ENCODE results near the gene ITGA8. TPM values are rescaled to one million over a fixed set of nuclear protein-coding genes. Genes with fewer than 3 reads are reported as not detected.
"Not testable (repeated sequence)": the region's sequence is repeated elsewhere in the genome, so short reads cannot be mapped to it uniquely, and the experiment has no call there.

The ITGA8 gene
- total RNA-seq = not detected

DNA sequence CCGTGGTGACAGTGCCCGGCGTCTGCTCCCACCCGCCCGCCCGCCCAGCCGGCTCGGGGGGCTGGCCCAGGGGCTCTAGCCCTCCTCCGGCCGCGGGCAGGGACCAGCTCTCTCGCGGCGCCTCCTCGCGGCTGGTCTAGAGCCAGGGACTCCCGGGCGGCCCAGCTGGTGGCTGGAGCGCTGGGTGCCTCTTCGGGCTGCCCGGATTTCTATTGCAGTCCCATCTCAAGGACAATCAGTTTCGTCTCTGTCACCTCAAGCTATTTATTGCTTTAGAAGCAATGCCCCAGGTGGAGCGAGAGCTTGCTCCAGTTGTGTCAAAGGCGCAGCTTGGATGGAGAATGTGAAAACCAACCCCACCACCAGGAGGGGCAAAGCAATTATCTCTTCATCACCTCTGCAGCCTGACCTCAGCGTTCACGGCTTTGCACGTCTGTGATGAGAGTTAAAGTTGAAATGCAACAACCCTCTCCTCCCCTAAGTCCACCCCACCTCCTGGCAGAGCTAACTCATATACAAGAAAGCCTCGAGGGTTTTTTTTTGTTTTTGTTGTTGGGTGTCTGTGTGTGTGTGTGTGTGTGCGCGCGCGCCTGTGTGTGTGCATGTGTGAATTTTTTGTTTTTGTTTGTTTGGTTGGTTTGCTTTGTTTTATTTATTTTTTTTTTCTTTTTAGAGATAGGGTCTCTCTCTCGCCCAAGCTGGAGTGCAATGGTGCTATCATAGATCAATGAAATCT lies at the start of gene ITGA8:
Gene ITGA8, minus strand, starts transcription at position 24 of the 736 bp plus-strand sequence. CDS start 151 bp downstream, outside the sequence.
- H3K9me3 Mint-ChIP-seq = no peaks in the 10 kb centered on the region
- H3K27me3 Mint-ChIP-seq = peaks cover 46% of the 10 kb centered on the region
- no peaks in the 10 kb centered on the region for H3K4me1 Mint-ChIP-seq
- peak; percentile 7 for DNase-seq
- CTCF ChIA-PET = no interaction called here
- POLR2A ChIA-PET = no interaction called here
- no peak within 1 kb of the TSS for H3K27ac Mint-ChIP-seq
- H3K4me3 Mint-ChIP-seq = no peak within 1 kb of the TSS
- H3K36me3 Mint-ChIP-seq (ENCODE audit: low read depth) = no peaks in the 10 kb centered on the region

DNA sequence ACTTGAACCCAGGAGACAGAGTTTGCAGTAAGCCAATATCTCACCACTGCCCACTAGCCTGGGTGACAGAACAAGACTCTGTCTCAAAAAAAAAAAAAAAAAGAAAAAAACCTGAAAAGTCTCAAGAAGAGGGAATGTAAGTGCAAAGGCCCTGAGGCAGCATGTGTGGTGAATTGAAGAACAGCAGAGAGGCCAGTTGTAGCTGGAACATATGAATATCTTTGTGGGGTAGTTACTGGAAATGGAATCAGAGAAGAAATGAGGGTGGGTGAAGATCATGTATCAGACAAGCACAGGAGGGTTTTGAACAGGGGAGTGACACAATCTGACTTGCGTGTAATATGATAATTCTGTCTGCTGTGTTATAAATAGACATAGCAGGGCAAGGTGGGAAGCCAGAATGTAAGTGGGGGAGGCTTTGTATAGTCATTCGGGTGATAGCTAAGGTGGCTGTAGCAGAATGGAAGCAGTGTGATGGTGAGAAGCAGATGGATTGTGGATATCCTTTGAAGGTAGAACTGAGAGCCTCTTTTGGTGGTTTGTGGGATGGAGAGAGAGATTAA lies 45.3 kb upstream of the ITGA8 start:
- CTCF ChIA-PET = no interaction called here
- H3K36me3 Mint-ChIP-seq (ENCODE audit: low read depth) = peaks cover 5% of the 10 kb centered on the region

DNA sequence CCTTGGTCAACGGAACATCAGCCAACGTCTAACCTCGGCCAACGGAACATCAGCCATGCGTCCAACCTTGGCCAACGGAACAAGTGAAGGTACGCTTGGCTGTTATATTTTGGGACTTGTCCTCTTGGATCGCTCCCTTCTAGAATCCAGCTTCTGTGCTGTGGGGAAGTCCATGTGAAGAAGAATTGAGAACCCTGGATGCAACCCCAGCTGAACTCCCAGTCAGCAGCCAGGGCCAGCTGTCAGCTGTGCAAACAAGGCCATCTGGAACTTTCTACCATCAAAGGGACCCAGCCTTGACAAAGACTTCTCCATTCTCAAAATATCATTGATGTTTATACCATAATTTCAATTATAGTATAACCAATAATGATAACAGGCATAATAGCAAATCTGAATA lies 43.3 kb upstream of the ITGA8 start:
- H3K27ac Mint-ChIP-seq = no peak overlapping the region
- CTCF ChIA-PET = no interaction called here

More for the DNA sequence above, 45.3 kb upstream of the ITGA8 start:
- no peak for DNase-seq
- POLR2A ChIA-PET = no interaction called here
- H3K27ac Mint-ChIP-seq = no peak overlapping the region
- H3K4me3 Mint-ChIP-seq = no peak overlapping the region
- H3K9me3 Mint-ChIP-seq = peaks cover 5% of the 10 kb centered on the region
- no peaks in the 10 kb centered on the region for H3K4me1 Mint-ChIP-seq
- H3K27me3 Mint-ChIP-seq = no peaks in the 10 kb centered on the region

DNA sequence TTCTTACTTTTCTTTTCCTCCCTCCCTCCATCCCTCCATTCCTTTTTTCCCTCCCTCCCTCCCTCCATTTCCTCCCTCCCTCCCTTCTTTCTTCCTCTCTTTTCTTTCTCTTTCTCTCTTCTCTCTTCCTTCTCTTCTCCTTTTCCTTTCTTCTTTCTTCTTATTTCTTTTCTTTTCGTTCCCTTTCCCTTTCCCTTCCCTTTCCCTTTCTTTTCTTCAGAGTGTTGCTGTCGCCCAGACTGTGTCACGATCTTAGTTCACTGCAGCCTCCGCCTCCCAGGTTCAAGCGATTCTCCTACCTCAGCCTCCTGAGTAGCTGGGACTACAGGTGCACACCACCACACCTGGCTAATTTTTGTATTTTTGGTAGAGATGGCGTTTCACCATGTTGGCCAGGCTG lies 42.5 kb upstream of the ITGA8 start:
- POLR2A ChIA-PET; H3K9me3 Mint-ChIP-seq; H3K36me3 Mint-ChIP-seq (ENCODE audit: low read depth); CTCF ChIA-PET; DNase-seq; H3K4me3 Mint-ChIP-seq; H3K27ac Mint-ChIP-seq; H3K4me1 Mint-ChIP-seq; H3K27me3 Mint-ChIP-seq: not testable (repeated sequence)

More for the DNA sequence above, 43.3 kb upstream of the ITGA8 start:
- DNase-seq = no peak
- POLR2A ChIA-PET = no interaction called here
- Mint-ChIP-seq H3K36me3 (ENCODE audit: low read depth) (no peaks in the 10 kb centered on the region), H3K27me3 (peaks cover 5% of the 10 kb centered on the region), H3K4me3 (no peak overlapping the region), H3K4me1 (no peaks in the 10 kb centered on the region), H3K9me3 (peaks cover 5% of the 10 kb centered on the region)

DNA sequence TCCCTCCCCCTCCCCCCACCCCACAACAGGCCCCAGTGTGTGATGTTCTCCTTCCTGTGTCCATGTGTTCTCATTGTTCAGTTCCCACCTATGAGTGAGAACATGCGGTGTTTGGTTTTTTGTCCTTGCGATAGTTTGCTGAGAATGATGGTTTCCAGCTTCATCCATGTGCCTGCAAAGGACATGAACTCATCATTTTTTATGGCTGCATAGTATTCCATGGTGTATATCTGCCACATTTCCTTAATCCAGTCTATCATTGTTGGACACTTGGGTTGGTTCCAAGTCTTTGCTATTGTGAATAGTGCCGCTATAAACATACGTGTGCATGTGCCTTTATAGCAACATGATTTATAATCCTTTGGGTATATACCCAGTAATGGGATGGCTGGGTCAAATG lies 41.5 kb upstream of the ITGA8 start:
- H3K4me1 Mint-ChIP-seq; H3K27ac Mint-ChIP-seq; H3K4me3 Mint-ChIP-seq; CTCF ChIA-PET; H3K9me3 Mint-ChIP-seq; H3K36me3 Mint-ChIP-seq (ENCODE audit: low read depth); DNase-seq; POLR2A ChIA-PET: not testable (repeated sequence)
- peaks cover 11% of the 10 kb centered on the region for H3K27me3 Mint-ChIP-seq

DNA sequence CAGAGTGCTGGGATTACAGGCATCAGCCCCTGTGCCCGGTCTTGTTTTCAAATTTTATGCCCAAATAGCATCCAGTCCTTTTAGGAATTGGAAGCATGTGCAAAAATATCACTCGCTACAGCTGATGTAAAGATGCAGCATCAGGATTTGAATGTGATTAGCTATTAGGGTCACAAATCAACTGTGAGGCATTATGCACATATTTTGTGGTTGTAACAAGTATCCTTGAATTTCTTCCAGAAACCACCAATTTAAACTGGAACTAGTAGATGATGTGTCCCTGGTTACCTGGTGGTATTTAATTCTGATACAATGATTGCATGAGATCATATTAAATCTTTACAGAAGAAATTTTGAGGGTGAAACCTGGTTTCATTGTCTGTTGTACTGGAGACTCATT lies 41.0 kb upstream of the ITGA8 start:
- POLR2A ChIA-PET = no interaction called here

DNA sequence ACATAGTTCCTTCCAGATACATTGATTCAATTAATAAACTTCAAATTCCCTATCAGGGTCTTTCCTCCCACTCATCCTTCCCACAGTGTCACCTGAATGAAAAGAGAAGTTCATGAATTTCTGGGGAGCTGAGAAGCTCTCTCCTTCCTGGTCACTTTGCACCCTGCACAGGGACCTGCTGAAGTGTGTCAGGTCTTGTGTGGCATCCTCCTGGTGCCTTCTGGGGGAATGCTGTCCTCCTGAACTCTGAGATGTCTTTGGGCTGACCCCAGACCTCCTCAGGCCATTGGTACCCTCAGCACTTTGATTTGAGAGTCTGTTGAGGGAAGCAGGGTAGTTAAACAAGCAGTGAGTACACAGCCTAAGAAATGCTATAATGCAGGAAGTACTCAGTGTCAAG lies 39.5 kb upstream of the ITGA8 start:
- DNase-seq = no peak
- POLR2A ChIA-PET = no interaction called here
- no peaks in the 10 kb centered on the region for H3K36me3 Mint-ChIP-seq (ENCODE audit: low read depth)
- CTCF ChIA-PET = no interaction called here
- no peaks in the 10 kb centered on the region for H3K4me1 Mint-ChIP-seq
- peaks cover 19% of the 10 kb centered on the region for H3K27me3 Mint-ChIP-seq
- H3K9me3 Mint-ChIP-seq = peaks cover 3% of the 10 kb centered on the region
- H3K4me3 Mint-ChIP-seq = no peak overlapping the region
- H3K27ac Mint-ChIP-seq = no peak overlapping the region

More for the DNA sequence above, 41.0 kb upstream of the ITGA8 start:
- CTCF ChIA-PET = no interaction called here
- H3K9me3 Mint-ChIP-seq = peaks cover 5% of the 10 kb centered on the region
- no peaks in the 10 kb centered on the region for H3K36me3 Mint-ChIP-seq (ENCODE audit: low read depth)
- no peaks in the 10 kb centered on the region for H3K4me1 Mint-ChIP-seq
- no peak for DNase-seq
- H3K27ac Mint-ChIP-seq = no peak overlapping the region
- peaks cover 12% of the 10 kb centered on the region for H3K27me3 Mint-ChIP-seq
- H3K4me3 Mint-ChIP-seq = no peak overlapping the region

DNA sequence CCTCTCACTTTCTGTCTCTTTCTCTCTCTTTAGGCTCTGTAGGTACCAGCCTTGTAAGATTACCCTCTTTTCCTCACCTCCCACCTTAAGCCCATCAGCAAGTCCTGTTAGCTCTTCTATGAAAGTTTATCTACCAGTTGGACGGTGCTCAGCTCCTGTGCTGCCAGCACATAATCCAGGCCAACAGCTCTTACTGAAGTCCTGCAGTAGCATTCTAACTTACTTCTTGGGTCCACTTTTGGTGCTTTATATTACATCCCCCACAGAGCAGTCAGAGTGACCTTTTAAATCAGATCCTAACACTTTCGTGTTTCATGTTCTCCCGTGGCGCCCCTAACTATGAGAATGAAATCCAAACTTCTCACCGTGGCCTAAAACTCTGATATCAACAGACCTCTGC lies 38.9 kb upstream of the ITGA8 start:
- POLR2A ChIA-PET = no interaction called here
- peaks cover 3% of the 10 kb centered on the region for H3K9me3 Mint-ChIP-seq
- peaks cover 20% of the 10 kb centered on the region for H3K27me3 Mint-ChIP-seq
- no peaks in the 10 kb centered on the region for H3K4me1 Mint-ChIP-seq
- CTCF ChIA-PET = interaction anchor here (0.7 kb wide), 1 partner anchor 19 kb away, joined by 3 read pairs; no protein-coding TSS in a partner anchor
- no peak overlapping the region for H3K4me3 Mint-ChIP-seq
- no peak for DNase-seq
- H3K36me3 Mint-ChIP-seq (ENCODE audit: low read depth) = no peaks in the 10 kb centered on the region
- H3K27ac Mint-ChIP-seq = no peak overlapping the region

DNA sequence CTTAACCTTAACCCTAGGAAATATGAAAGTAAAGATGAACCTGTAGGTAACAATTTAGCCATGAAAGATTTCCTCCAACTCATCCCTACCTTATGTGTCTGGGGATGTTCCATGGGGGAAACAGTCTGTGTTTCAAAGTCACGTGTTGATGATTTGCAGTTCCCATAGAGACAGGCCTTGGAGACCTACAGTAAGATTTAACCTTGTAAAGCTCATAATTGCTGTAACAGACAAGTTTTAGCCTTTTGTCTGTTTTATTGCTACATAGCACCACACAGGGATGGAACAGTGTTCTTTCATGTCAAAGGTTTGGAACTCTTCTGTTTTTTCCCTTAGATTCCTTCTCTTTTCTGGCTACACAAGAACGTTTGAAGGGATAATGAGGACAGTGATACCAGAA lies 35.2 kb upstream of the ITGA8 start:
- H3K36me3 Mint-ChIP-seq (ENCODE audit: low read depth) = no peaks in the 10 kb centered on the region
- H3K4me1 Mint-ChIP-seq = no peaks in the 10 kb centered on the region
- ChIA-PET POLR2A (interaction anchor here (0.5 kb wide), 1 partner anchor 122 kb away, joined by 3 read pairs; no protein-coding TSS in a partner anchor), CTCF (no interaction called here)
- peaks cover 20% of the 10 kb centered on the region for H3K27me3 Mint-ChIP-seq
- H3K9me3 Mint-ChIP-seq = no peaks in the 10 kb centered on the region
- no peak overlapping the region for H3K4me3 Mint-ChIP-seq
- no peak overlapping the region for H3K27ac Mint-ChIP-seq
- DNase-seq = no peak

DNA sequence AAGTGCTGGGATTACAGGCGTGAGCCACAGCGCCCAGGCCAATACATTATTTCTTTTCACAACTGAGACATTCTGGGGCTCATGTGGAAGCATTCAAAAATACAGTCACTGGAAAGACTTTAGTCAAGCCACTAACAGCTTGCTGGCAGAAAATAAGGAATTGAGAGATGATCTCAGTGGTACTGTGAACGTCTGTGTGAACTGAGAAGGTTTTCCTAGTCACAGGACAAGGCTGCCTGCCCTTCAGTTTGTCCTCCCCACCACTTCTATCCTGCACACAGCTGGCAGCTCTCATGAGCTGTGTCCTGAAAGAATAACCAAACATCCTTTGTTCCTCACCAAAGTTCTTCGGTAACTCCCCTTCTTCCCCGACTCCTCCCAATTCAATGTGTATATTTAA lies 31.3 kb upstream of the ITGA8 start:
- no peak overlapping the region for H3K27ac Mint-ChIP-seq
- POLR2A ChIA-PET = no interaction called here

DNA sequence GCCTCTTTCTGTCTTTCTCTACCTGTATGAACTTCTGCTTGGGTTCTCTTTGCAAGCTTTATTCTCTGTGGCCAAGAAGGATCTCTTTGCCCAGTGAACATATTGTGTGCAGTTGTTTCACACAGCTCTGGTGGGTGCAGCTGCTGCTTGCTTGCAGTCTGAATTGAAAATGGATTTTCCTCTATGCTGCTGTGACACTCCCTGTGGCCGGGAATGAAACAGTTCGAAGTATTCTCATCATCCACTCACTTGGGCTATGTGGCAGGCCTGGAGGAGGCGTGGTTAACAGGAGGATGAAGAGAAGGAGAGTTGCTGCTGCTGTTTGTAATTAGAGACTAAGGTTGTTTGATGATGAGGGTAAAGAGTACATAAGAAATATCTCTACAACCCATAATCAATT lies 28.4 kb upstream of the ITGA8 start:
- DNase-seq = no peak
- Mint-ChIP-seq H3K27me3 (no peaks in the 10 kb centered on the region), H3K4me3 (no peak overlapping the region), H3K27ac (no peak overlapping the region), H3K9me3 (no peaks in the 10 kb centered on the region), H3K36me3 (ENCODE audit: low read depth) (no peaks in the 10 kb centered on the region), H3K4me1 (no peaks in the 10 kb centered on the region)
- POLR2A ChIA-PET = interaction anchor here (0.5 kb wide), 1 partner anchor 330 kb away, joined by 3 read pairs; no protein-coding TSS in a partner anchor
- CTCF ChIA-PET = interaction anchor here (0.6 kb wide), 1 partner anchor 270 kb away, joined by 5 read pairs; no protein-coding TSS in a partner anchor

More for the DNA sequence above, 31.3 kb upstream of the ITGA8 start:
- H3K4me1 Mint-ChIP-seq = no peaks in the 10 kb centered on the region
- no peak overlapping the region for H3K4me3 Mint-ChIP-seq
- CTCF ChIA-PET = no interaction called here
- H3K27me3 Mint-ChIP-seq = peaks cover 7% of the 10 kb centered on the region
- H3K36me3 Mint-ChIP-seq (ENCODE audit: low read depth) = no peaks in the 10 kb centered on the region
- DNase-seq = no peak
- H3K9me3 Mint-ChIP-seq = no peaks in the 10 kb centered on the region

DNA sequence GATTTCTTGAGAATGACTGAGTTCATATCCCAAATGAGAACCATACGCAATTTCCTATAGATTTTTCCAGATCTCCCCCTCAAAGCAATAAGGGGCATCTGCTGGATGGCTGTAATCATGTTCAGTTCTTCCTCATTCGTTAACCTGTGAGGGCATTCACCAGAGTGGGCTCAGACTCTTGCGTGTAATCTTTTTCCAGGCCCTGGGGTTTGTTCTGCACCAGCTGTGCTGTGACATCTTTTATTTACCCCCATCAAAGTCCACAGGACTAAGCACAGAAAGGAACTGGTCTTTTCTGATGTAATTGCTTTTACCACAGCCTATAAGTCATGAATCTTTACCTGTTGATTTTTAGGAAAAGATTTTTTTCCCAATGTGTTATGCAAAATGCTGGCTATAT lies 27.9 kb upstream of the ITGA8 start:
- CTCF ChIA-PET = no interaction called here
- POLR2A ChIA-PET = no interaction called here
- no peak overlapping the region for H3K27ac Mint-ChIP-seq
- H3K4me3 Mint-ChIP-seq = no peak overlapping the region
- no peaks in the 10 kb centered on the region for H3K4me1 Mint-ChIP-seq
- no peaks in the 10 kb centered on the region for H3K27me3 Mint-ChIP-seq
- no peak for DNase-seq
- no peaks in the 10 kb centered on the region for H3K9me3 Mint-ChIP-seq
- H3K36me3 Mint-ChIP-seq (ENCODE audit: low read depth) = no peaks in the 10 kb centered on the region

DNA sequence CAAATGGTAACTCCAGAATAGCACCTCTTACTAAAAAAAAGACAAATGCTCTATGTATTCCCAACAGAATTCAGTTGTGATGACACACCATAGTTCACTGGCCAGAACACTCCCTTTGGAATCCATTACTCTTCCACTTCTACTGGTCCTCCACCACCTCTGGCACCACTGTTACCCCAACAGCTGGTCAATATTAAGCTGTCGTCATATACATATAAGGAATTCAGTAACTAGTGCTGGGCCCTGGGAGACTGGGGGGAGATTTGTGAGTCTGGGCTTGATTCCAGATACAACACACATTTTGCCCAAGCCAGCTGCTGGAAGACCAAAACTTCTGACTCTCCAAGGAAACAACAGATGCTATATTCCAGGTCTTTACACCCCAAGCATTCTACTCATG lies 26.0 kb upstream of the ITGA8 start:
- H3K4me1 Mint-ChIP-seq = no peaks in the 10 kb centered on the region
- ChIA-PET CTCF (interaction anchor here (0.6 kb wide), 1 partner anchor 52 kb away, joined by 3 read pairs; no protein-coding TSS in a partner anchor), POLR2A (no interaction called here)
- no peaks in the 10 kb centered on the region for H3K9me3 Mint-ChIP-seq
- H3K27me3 Mint-ChIP-seq = peaks cover 3% of the 10 kb centered on the region
- H3K4me3 Mint-ChIP-seq = no peak overlapping the region
- no peak for DNase-seq
- H3K27ac Mint-ChIP-seq = no peak overlapping the region
- H3K36me3 Mint-ChIP-seq (ENCODE audit: low read depth) = no peaks in the 10 kb centered on the region
